Prostate gland (tissue), 2 donors: ENCODE data around the gene RRN3.

Experiments used
- POLR2AphosphoS5 ChIP-seq: sonication (generic); formaldehyde crosslinking; IDR thresholded peaks from one replicate; pipeline ENCODE4 v1.6.1; 2017; ENCODE audit warnings: antibody characterized with exemption
- TF ChIP-seq, protein P1 (sequence below), 4 experiments: fragments of 200-600 bp in 2 of 4; fragments of 450-650 bp in 2 of 4; sonication (generic) in 2 of 4; IDR thresholded peaks; 1 replicate in 3 of 4; 2 replicates in 1 of 4; pipeline ENCODE4 v1.5.1; 2016 to 2019; ENCODE audit warnings: antibody characterized with exemption in 4 of 4, mild to moderate bottlenecking in 2 of 4, moderate library complexity in 2 of 4

DNA sequence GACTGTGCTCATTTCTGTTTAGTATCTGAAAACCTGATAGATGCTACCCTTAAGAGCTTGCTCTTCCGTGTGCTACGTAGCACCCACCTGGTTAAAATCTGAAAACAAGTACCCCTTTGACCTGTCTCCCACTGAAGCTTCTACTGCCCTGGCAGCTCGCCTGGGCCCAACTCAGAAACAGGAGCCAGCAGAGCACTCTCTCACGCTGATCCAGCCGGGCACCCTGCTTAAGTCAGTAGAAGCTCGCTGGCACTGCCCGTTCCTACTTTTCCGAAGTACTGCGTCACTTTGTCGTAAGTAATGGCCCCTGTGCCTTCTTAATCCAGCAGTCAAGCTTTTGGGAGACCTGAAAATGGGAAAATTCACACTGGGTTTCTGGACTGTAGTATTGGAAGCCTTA lies 57.1 kb downstream of the RRN3 start:
- TF ChIP-seq, protein P1, sequence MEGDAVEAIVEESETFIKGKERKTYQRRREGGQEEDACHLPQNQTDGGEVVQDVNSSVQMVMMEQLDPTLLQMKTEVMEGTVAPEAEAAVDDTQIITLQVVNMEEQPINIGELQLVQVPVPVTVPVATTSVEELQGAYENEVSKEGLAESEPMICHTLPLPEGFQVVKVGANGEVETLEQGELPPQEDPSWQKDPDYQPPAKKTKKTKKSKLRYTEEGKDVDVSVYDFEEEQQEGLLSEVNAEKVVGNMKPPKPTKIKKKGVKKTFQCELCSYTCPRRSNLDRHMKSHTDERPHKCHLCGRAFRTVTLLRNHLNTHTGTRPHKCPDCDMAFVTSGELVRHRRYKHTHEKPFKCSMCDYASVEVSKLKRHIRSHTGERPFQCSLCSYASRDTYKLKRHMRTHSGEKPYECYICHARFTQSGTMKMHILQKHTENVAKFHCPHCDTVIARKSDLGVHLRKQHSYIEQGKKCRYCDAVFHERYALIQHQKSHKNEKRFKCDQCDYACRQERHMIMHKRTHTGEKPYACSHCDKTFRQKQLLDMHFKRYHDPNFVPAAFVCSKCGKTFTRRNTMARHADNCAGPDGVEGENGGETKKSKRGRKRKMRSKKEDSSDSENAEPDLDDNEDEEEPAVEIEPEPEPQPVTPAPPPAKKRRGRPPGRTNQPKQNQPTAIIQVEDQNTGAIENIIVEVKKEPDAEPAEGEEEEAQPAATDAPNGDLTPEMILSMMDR (IDR thresholded peaks at IDR 0.05): no peak
- no peak for TF ChIP-seq POLR2AphosphoS5
